Raji (cell line): Measurements from ENCODE around the gene MAP2K5.

Experiments used
- POLR2A ChIP-seq: IDR thresholded peaks from 2 replicates; pipeline ENCODE4 v1.6.1; 2011; ENCODE audit warnings: low read depth, low read length, control low read depth; ENCODE audit not compliant: insufficient read depth

MAP2K5 gene

GRCh38 chr15:67512933-67513714, 29.4 kb upstream of the MAP2K5 start:
- TF ChIP-seq POLR2A = no peak

DNA sequence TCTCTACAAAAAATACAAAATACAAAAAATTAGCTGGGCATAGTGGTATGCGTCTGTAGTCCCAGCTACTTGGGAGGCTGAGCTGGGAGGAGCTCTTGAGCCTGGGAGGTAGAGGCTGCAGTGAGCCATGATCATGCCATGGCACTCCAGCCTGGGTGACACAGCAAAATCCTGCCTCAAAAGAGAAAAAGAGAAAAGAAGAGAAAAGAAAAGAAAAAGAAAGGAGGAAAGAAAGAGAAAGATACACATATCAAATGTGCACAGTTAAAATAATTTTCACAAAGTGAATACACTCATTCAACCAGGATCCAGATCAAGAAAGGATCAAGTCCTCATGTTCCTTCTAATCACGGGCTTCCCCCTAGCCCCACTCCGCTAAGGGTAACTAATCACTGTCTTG, 27.4 kb upstream of the MAP2K5 start:
- no peak for TF ChIP-seq POLR2A

GRCh38 chr15:67515557-67515956, 26.9 kb upstream of the MAP2K5 start:
- no peak for TF ChIP-seq POLR2A

- TF ChIP-seq POLR2A = no peak
These were observed 22.0 kb upstream of the MAP2K5 start for GRCh38 chr15:67520321-67521028.

DNA sequence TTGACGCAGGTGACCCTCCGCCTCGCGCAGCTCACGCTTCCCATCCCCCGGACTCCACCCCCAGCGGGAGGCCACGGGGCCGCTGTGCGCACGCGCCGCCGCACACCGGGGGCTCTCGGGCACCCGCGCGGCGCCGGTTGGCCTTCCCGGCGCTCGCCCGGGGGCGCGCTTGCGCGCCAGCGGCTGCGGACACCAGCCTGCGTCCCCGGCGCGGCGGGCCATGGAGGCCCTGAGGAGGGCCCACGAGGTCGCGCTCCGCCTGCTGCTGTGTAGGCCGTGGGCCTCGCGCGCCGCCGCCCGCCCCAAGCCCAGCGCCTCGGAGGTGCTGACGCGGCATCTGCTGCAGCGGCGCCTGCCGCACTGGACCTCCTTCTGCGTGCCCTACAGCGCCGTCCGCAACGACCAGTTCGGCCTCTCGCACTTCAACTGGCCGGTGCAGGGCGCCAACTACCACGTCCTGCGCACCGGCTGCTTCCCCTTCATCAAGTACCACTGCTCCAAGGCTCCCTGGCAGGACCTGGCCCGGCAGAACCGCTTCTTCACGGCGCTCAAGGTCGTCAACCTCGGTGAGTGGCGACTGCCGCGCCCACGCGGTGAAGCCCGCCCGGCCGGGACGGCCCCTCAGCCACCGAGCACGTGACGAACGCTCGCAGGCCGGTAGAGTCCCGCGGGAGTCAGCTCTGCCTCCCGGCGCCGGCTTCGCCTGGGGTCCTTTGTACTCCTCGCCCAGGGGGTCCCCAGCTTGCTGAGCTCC, 21.3 kb upstream of the MAP2K5 start, which contains the start of gene C15orf61:
Gene C15orf61 (plus strand): TSS at position 103 of the 754 bp plus-strand sequence. CDS start 118 bp downstream, at position 221.
- TF ChIP-seq POLR2A = peak; percentile 88

- no peak for TF ChIP-seq POLR2A
These were observed 20.5 kb upstream of the MAP2K5 start for GRCh38 chr15:67521783-67522568.

- TF ChIP-seq POLR2A = no peak
These were observed 19.2 kb upstream of the MAP2K5 start for GRCh38 chr15:67523330-67523729.

GRCh38 chr15:67524235-67524634, 18.3 kb upstream of the MAP2K5 start:
- no peak for TF ChIP-seq POLR2A

GRCh38 chr15:67528513-67528912, 14.0 kb upstream of the MAP2K5 start:
- TF ChIP-seq POLR2A = no peak

DNA sequence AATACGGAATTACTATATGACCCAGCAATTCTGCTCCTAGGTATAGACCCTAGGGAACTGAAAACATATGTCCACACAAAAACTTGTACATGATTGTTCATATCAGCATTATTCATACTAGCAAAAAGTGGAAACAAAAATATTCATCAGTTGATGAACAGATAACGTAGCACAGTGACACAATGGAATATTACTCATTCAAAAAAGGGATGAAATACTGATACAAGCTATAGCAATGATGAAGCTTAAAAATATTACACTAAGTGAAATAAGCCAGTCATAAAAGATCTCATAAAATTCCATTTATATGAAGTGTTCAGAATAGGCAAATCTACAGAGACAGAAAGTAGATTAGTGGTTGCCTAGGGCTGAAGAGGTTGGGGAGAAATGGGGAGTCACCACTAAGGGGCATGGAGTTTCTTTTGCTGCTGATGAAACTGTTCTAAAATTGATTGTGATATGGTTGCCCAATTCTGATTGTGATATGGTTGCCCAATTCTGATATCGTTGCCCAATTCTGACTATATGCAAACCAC, 11.1 kb upstream of the MAP2K5 start:
- no peak for TF ChIP-seq POLR2A

GRCh38 chr15:67533873-67534272, 8.6 kb upstream of the MAP2K5 start:
- no peak for TF ChIP-seq POLR2A

DNA sequence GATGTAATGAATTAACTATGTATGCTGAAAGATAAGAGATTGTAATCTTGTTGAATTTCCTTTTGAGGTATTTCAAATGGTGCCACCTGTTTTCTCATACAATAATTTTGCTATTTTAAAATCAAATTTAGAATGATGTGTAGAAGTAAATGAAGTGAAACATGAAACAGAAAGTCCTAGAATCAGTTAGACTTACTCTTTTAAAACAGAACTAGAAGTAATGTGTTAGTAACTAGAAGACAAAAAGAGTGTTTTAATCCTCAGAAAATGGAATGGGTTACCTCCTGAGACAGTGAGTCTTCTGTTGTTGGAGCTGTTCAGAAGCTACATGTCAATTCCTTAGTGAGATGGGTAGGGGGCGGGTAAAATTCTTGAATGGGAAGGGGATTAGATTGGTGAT, 8.1 kb upstream of the MAP2K5 start:
- TF ChIP-seq POLR2A = no peak

DNA sequence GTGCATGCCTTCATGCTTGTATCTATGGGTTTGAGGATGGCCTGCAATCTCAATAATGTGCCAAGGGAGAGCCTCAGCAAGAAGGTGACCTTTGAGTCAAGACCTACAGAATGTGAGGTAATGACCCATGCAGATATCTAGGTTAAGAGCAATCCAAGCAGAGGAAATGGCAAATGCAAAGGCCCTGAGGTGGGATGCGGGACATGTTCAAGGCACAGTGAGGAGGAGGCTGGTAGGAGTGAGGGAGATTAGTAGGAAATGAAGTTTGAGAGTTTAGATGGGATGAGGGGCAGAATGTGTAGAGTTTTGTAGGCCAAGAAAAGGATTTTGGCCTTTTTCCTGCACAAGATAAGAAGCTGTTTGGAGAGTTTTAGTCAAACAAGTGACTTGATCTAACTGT, 4.7 kb upstream of the MAP2K5 start:
- TF ChIP-seq POLR2A = no peak

- no peak for TF ChIP-seq POLR2A
These were observed 830 bp downstream of the MAP2K5 start for GRCh38 chr15:67543348-67543718.

DNA sequence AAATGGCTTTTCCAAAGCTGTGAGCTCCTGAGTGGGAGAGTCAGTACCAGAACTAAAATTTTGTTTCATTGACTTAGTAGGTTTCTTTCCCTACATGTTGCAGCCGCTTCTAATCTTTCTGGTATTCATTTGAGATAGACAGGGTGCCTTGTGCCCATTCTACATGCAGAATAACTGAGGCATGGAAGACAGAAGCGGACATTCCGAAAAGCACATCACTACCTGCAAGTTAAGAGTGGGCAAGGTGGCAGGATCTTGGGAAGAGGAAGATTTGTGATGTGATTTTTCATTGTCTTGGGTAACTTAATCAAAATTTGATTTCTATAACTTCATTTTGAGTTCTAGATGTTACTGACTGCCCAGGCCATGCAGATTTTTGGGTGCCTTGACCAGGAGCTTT, 2.0 kb downstream of the MAP2K5 start:
- TF ChIP-seq POLR2A = no peak
